NCI-H748 treated with DMSO at 0.1 percent for 48 hours (cell line): Measurements from ENCODE around the gene DPP10.
"Not testable (repeated sequence)": the region's sequence is repeated elsewhere in the genome, so short reads cannot be mapped to it uniquely, and the experiment has no call there.

ENCODE experiments used
- DNase-seq: peaks from one replicate; lab custom pipeline; 2025; lab: John Stamatoyannopoulos, UW

The DPP10 gene

GRCh38 chr2:114442510-114442909, at the start of gene DPP10:
DPP10 (plus strand) TSS chr2:114442641.
- no peak for DNase-seq

GRCh38 chr2:114400890-114401289, 41.6 kb upstream of the DPP10 start:
- no peak for DNase-seq

- no peak for DNase-seq
These were observed 37.0 kb upstream of the DPP10 start for GRCh38 chr2:114405247-114406116.

- DNase-seq = no peak
These were observed 36.1 kb upstream of the DPP10 start for GRCh38 chr2:114406347-114406746.

- not testable (repeated sequence) for DNase-seq
These were observed 35.1 kb upstream of the DPP10 start for GRCh38 chr2:114407353-114407752.

- DNase-seq = no peak
These were observed 20.7 kb upstream of the DPP10 start for GRCh38 chr2:114421781-114422180.

- DNase-seq = no peak
These were observed 17.7 kb upstream of the DPP10 start for GRCh38 chr2:114424699-114425098.

GRCh38 chr2:114426756-114427155, 15.7 kb upstream of the DPP10 start:
- no peak for DNase-seq

GRCh38 chr2:114436329-114436728, 6.1 kb upstream of the DPP10 start:
- DNase-seq = no peak

- no peak for DNase-seq
These were observed 4.1 kb downstream of the DPP10 start for GRCh38 chr2:114446571-114446970.

GRCh38 chr2:114450639-114451038, 8.2 kb downstream of the DPP10 start:
- no peak for DNase-seq

- DNase-seq = no peak
These were observed 14.1 kb downstream of the DPP10 start for GRCh38 chr2:114456566-114456965.

GRCh38 chr2:114457956-114458355, 15.5 kb downstream of the DPP10 start:
- DNase-seq = no peak

- DNase-seq = no peak
These were observed 18.7 kb downstream of the DPP10 start for GRCh38 chr2:114461116-114461515.

- no peak for DNase-seq
These were observed 22.7 kb downstream of the DPP10 start for GRCh38 chr2:114464961-114465706.

GRCh38 chr2:114468343-114468742, 25.9 kb downstream of the DPP10 start:
- no peak for DNase-seq

GRCh38 chr2:114472246-114472645, 29.8 kb downstream of the DPP10 start:
- no peak for DNase-seq

GRCh38 chr2:114472726-114473125, 30.3 kb downstream of the DPP10 start:
- no peak for DNase-seq

- no peak for DNase-seq
These were observed 46.5 kb downstream of the DPP10 start for GRCh38 chr2:114488841-114489530.

GRCh38 chr2:114495046-114495445, 52.6 kb downstream of the DPP10 start:
- DNase-seq = no peak

GRCh38 chr2:114496959-114497358, 54.5 kb downstream of the DPP10 start:
- no peak for DNase-seq

- DNase-seq = no peak
These were observed 56.7 kb downstream of the DPP10 start for GRCh38 chr2:114499101-114499500.

- no peak for DNase-seq
These were observed 65.3 kb downstream of the DPP10 start for GRCh38 chr2:114507744-114508143.
